Activated CD4-positive, alpha-beta T cell treated with anti-CD3 and anti-CD28 coated beads, Interleukin-2, Interleukin-6, amounts not matched to agents 100 ng/mL and 50 ng/mL, durations not matched to agents 16 hours and 8 hours (primary cell): Measurements from ENCODE around the gene UGT1A9.
A peak's percentile ranks its signal among the peaks of the same experiment; 100 is the strongest.
"Not testable (repeated sequence)": the region's sequence is repeated elsewhere in the genome, so short reads cannot be mapped to it uniquely, and the experiment has no call there.

ENCODE experiments used
- DNase-seq: peaks from one replicate; pipeline ENCODE4 v3.0.0-alpha.2; 2020

The UGT1A9 gene

DNA sequence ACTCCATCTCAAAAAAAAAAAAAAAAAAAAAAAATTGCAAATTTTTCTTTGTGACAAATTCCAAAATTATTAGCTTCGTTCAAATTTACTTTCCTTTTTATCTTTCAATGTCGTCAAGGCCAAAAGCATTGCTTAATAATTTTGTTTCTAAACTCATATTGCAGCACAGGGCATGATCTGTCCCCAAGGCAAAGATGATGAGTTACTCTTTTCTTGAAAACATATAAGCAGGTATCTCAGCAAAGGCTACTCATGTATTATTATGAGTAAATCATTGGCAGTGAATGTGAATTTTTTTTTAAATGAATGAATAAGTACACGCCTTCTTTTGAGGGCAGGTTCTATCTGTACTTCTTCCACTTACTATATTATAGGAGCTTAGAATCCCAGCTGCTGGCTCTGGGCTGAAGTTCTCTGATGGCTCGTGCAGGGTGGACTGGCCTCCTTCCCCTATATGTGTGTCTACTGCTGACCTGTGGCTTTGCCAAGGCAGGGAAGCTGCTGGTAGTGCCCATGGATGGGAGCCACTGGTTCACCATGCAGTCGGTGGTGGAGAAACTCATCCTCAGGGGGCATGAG is 9.9 kb downstream of the UGT1A9 start, which contains the start of gene UGT1A7:
Gene UGT1A7, plus strand, starts transcription at position 381 of the 579 bp plus-strand sequence. Its CDS starts 37 bp downstream, at position 418.
- no peak for DNase-seq

DNA sequence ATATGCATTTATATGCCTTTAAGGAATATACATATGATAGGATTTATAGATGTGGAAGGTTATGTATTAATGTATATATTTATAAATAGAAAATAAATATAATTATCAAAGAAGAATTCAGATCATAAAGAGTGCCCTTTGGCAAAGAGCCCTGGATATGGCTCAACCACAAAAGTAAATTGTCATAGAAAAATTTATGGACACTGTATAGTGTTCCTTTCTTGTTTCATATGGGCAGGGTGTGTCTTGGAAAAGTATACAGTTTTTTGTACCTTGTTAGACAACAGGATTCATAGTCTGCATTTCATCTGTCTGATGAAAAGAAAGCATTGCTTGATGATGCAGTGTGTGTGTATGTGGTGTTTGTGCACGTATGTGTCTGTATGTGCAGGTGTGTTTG is 12.9 kb downstream of the UGT1A9 start:
- DNase-seq: no peak

DNA sequence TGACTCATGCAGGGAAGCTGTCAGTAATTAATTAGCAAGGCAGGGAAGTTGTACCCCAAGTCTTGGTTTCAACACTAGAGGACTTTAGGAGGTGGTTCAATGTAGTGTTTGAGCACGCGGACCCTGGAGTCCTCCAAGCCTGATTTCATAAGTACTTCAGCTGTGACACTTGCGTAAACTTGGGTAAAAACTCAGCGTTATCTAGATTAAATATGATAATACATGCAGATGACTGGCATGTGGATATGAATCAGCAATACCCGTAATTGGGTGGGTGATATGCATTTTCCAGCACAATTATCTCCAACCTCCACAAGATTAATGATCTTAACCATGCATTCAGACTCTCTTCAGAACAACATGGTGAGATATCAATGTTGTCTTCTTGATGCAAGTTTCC is 15.2 kb downstream of the UGT1A9 start:
- no peak for DNase-seq

DNA sequence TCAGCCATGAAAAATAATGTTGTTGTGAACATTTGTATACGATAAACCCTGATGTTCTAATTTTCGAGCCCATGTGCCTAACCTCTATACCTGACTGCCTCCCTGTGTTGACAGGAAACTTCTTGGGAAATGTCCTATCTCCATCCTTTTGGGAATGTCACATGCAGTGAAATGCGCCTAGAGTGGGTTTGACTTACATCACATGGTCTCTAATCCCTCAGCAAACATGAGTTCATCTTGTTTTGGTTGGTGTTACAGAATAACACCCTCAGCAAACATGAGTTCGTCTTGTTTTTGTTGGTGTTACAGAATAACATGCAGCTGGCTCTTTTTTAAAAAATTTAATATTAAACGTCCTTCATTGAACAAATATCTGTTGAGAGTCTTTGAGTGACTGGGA is 16.6 kb downstream of the UGT1A9 start:
- DNase-seq: no peak

DNA sequence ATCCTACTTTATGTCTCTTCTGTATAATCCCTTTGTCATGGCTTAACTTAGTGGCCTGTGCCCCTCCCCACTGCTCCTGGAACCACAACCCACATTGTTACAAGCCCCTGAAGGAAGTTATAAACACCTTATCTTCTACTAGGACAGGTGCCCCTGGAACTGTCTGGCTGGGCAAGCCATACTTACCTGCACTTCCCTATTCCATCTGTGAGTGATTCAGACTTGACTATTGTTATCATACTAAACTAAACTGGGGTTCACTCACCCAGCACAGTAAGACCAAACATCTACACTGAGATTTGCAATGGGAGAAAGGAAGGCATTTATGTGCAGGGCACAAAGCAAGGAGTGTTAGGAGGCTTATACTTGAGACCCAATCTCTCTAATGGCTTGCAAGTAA is 17.3 kb downstream of the UGT1A9 start:
- no peak for DNase-seq

DNA sequence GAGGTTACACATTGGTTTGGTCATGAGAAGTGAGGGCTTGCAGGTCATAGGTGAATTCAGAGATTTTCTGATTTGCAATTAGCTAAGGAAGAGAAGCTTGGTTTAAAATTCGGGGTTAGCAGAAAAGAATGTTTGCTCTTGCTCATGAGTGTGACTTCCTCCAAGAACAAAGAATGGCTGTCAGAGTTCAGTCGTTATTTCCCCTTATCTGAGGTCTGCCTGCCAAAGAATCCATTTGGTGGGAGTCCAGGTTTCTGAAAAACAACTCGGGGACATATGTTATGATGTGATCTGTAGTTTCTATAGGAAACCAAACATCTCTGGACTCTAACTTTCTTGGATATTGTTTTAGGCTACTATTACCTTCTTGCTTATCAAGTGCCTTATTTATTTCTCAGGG is 17.8 kb downstream of the UGT1A9 start:
- DNase-seq: no peak

DNA sequence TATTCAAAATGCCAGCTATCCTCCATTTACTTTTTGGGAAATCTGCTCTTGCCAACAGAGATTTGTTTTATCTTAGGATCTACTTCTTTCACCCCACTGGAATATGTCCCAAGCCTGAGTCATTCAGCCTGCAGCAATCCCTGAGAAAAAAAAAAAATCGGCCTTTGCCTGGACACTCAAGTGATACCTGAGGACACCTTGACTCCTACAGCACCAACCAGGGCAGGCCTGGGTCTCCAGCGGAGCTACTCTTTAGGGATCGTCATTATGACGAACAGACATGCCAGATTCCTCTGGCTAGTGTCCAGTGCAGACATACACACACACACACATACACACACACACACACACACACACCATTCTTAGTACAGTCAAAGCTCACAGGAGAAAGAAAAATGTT is 18.7 kb downstream of the UGT1A9 start:
- no peak for DNase-seq

DNA sequence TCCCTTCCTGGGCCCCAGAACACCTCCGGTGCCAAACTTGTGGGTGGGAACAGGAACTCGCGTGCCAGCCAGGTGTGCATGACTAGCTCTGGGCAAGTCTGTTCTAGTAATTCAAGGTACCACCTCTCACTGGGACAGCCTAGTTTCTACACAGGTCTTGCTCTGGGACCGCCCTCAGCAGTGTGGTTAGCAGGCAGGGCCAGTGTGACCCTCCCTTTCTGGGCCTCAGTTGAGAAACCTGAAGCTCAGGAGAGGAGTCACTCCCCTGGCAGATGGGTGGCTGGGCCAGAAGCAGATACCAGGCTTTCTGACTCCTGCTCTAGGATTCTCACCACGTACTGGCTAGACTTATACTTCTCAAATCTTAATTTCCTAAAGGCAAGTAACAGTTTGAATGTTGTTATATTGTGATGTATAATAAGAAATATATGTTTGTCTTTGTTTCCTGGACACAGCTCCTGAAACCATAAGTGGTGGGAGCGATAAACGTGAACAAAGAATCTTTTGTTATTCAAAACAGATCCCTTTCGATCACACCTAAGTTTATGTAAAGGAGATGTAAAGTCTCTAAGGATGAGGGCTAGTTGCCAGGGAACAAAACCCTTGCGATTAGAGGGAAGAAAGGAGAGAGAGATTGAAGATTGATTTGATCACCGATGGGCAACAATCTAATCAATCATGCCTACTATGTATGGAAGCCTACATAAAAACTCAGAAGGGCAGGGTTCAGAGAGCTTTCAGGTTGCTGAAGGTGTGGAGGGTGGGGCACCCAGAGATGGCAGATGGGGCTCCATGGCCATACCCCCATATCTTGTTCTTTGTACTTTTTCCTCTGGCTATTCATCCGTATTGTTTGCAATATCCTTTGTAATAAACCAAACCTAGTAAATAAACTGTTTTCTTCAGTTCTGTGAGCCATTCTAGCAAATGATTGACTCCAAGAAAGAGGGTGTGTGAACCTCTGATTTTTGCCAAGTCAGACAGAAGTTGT is 20.0 kb downstream of the UGT1A9 start:
- no peak for DNase-seq

DNA sequence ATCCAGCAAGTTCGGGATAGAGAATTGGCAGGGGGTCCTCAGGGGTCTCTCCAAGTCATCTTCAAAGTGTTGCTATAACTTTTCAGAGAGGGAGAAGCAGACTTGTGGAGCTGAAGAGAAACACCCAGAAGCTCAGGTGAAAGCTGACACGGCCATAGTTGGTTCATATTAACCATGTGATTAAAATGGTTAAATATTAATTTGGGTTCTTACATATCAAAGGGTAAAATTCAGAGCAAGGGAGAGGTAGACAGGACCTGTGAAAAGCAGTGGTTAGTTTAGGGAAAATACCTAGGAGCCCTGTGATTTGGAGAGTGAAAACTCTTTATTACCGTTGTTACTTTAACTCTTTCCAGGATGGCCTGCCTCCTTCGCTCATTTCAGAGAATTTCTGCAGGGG is 20.9 kb downstream of the UGT1A9 start, which contains the start of gene UGT1A6:
Gene UGT1A6, plus strand, starts transcription at position 243 of the 400 bp plus-strand sequence. Its CDS starts 115 bp downstream, at position 358.
- no peak for DNase-seq

DNA sequence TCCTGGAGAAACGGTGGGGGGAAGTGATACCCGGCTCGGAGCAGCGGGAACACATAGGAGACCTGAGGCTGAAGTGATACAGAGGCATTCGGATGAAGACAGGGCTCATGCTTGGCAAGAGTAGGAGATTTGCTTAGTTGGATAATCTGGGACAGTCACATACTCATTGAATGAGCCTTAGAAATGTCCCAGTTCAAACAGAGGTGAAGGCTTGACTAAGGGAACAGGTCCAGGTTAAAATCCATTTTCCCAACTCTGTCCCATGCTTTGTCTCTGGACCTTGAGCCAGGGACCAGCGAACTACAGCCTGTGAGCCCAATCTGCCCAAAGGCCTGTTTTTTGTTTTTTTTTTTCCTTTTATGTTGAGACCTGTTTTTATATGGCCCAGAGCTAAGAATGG is 22.3 kb downstream of the UGT1A9 start:
- no peak for DNase-seq

DNA sequence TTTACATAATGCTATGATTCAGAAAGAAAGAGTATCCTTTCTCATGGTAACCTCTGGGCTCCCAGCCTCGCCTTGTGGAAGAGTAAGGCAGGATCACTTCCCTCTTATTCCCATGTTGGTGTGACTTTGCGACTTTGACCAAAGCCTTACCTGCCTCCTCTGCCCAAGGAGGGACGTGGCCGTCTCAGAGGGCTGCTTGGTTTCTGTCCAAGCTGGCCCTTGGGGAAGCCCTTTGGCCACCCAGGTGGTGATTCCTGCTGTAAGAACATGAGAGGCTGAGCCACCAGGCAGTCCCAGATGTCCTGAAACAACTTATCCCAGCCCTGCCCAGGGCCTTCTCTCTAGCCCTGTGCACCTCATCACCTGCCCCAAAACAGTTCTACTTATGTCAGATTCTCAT is 27.0 kb downstream of the UGT1A9 start:
- no peak for DNase-seq

DNA sequence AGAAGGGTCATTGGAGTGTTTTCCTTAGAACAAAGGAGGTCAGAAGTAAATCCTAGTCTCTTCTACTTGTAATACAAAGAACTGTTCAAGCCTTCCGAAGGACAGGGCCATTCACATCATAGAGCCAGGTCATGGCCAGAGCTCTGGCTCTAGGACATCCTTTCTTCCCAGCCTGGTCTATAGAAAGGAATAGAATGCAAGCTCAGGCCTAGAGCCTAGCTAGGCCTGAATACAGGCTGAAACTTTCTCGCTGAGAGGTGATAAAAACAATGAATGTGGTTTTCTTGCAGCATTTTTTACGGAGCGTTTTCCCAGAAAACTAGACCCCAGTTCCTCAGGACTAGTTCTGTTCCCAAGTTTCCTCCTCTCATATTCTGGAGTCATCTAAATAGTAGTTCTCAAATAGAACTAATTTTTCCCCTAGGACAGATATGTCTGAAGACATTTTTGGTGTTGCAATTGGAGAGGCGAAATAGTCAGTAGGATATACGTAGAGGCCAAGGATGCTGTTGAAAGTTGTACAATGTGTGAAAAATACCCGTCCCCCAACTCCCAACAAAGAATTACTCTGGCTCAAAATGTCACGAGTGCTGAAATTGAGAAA is 27.8 kb downstream of the UGT1A9 start:
- no peak for DNase-seq

DNA sequence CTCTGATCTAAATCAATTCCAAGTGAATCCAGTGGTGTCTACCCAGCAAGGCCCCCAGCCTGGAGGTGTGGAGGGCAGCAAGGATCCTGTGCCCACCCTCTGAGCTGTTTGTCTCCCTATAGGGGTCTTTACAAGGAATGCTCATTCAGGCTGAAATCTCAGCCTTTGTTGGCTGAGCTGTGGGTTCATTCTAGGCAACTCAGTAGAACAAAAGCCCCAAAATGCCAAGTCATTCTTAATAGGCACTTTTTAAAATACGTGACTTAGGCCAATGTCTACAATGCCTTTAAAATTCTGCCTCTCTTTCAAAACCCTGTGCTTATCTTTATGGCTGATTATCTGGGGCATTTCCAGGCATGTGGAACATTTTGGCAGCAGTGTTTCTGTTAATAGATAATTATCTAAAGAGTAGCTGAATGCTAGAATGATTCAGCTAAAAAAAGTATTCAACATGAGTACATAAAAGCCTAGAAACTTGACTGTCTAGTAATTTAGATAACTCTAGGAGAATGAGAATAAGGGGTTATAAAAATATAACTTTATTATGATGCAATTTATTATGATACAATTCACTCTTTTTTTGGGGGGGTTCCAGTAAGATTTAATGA is 28.4 kb downstream of the UGT1A9 start:
- DNase-seq: no peak

DNA sequence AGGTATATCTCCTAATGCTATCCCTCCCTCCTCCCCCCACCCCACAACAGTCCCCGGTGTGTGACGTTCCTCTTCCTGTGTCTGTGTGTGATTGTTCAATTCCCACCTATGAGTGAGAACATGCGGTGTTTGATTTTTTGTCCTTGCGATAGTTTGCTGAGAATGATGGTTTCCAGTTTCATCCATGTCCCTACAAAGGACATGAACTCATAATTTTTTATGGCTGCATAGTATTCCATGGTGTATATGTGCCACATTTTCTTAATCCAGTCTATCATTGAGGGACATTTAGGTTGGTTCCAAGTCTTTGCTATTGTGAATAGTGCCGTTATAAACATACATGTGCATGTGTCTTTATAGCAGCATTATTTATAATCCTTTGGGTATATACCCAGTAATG is 29.1 kb downstream of the UGT1A9 start:
- DNase-seq: not testable (repeated sequence)

DNA sequence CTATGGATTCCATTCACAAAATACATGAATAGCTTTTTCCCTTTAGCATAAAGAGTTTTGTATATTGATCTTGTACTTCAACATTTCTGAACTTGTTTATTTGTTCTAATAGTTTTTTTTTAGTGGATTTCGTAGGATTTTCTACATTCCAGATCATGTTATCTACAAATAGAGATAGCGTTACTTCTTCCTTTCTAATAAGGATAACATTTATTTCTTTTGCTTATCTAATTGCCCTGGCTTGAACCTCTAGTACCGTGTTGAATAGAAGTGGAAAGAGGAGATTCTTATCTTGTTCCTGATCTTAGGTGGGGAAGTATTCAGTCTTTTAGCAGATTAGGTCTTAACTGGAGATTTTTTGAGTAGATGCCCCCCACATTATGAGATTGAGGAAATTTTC is 30.5 kb downstream of the UGT1A9 start:
- DNase-seq: no peak

DNA sequence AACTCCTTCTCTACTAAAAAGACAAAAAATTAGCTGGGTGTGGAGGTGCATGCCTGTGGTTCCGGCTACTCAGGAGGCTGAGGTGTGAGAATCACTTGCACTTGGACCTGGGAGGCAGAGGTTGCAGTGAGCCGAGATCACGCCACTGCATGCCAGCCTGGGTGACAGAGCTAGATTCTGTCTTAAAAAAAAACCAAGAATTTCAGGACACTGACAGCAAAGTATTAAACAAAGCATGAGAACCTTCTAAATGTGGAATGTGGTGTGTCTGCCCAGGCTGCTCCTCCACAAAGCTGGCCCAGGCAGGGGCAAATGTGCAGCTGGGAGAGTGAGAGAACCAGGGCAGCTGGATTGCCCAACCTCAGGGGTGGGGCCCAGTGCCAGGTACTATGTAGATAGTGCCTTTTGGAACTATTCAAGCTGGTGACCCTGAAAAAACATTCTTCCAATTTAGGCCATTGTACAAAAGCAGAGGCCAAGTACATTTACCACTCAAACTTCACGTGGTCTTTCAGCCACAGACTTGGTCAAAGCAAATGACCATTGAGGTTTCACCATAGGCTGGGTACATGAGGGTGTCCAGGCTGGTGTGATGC is 34.3 kb downstream of the UGT1A9 start:
- no peak for DNase-seq

DNA sequence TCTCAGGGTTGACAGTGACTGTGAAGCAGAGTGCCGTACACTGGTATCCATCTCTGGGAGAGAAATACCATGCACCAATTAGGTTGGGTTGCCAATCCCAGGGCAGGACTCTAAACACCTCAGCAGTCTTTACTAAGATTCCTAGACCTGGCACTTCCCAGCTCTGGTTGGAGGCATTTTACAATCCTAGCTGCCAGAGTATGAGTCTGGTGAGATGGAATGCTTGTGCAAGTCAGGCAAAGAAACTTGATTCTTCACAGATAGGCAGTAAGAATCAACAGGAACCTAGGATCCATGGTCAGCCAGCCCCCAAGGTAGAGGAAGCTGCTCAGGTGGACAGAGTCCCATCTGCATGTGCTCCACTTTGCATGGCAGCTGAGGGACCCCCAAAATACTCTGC is 35.0 kb downstream of the UGT1A9 start:
- no peak for DNase-seq

DNA sequence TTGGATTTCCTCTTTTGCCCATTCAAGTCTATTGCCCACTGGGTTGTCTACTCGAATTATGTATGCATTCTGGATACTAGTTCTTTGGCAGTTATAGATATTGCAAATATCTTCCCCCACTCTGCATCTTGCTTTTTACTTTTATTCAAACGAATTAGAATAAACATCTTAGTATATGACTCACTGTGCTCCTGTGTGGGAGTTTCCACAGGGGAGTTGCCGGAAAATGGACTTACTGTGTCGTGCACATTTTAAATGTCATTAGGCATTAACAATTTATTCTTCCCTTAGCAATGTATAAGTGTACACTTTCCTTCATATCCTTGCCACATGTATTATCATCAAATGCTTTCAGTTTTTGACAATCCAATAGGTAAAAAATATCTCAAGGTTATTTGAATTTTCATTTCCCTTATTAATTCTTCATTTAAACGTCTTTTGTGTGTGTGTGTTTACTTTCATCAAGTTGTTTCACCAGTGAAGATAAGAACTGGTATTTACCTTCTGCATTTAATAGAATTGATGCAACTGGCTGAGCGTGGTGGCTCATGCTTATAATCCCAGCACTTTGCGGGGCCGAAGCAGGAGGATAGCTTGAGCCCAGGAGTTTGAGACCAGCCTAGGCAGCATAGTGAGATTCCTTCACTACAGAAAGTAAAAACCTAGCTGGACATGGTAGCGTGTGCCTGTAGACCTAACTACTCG is 36.4 kb downstream of the UGT1A9 start:
- no peak for DNase-seq

DNA sequence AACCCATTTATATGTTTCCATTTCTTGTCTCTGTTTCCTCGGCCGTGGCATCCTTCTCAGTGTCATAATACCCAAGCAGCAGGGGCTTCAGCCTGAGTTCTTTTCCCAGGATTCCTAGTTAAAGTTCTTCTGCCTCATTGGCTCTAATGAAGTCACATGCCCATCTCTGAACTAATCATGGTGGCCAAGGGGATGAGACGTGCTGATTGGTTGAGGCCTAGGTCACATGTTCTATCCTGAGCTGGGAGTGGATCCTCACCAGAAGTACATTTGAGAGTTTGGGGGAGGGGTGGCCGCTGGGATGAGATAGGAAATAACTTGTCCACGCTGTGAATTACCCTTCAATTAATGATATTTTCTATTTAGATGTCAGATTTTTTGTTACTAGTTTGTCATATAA is 37.2 kb downstream of the UGT1A9 start:
- no peak for DNase-seq

DNA sequence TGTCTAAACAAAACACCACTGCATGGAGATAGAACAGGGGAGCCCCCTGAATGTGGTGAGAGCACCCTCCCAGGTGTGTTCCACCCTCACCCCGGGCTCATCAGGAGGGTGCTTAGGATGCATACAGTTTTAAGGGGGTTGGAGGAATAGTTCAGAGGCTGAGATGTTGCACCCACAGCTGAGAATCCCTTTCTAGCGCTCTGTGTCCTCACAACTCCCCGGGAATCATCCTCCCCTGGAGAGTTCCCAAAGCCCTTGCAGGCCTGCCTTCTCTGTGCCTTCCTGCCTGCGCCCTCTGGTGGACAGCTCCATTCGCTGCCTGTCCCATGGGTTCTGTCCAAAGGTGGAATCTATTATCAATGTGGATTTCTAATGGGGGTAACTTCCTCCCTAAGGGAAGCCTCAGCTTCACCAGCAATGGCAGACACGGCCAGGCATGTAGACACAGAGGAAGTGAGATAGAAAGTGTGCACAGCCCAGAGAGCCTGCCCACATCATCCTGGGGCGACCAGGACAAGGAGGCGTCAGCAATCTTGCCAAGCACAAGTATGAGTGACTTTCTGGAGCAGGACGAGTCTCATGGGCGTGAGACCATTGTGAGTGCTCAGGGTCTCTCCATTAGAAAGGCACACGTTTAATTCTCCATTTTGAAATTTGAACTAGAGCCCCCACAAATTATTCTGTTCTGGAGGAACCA is 39.8 kb downstream of the UGT1A9 start:
- peak; percentile 71 for DNase-seq

DNA sequence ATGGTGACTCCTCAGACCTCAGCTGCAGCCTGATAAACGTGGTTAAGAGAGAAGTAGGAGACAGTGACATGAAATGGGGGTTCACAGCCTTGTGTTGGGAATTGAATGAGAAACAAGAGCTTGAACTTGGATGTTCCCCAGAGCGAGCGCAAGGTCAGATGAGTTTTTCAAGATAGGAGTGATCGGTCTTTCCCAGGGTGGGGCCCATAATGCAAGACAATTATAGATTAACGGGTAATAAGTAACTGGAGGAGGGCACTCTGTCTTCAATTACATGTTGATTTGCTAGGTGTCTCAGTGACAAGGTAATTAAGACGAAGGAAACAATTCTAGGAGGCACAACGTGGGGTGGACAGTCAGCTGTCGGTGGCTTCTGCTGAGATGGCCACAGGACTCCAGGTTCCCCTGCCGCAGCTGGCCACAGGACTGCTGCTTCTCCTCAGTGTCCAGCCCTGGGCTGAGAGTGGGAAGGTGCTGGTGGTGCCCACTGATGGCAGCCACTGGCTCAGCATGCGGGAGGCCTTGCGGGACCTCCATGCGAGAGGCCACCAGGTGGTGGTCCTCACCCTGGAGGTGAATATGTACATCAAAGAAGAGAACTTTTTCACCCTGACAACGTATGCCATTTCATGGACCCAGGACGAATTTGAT is 41.0 kb downstream of the UGT1A9 start, which contains the start of gene UGT1A5:
Gene UGT1A5, plus strand, starts transcription at position 297 of the 651 bp plus-strand sequence. Its CDS starts 85 bp downstream, at position 382.
- no peak for DNase-seq
